CD4-positive, alpha-beta T cell treated with Interleukin-1 beta for 1 hour (primary cell): ENCODE results near the gene SERPINI1.
"Not testable (repeated sequence)": the region's sequence is repeated elsewhere in the genome, so short reads cannot be mapped to it uniquely, and the experiment has no call there.

Experiments
- DNase-seq, 2 donors: peaks; one replicate each; pipeline ENCODE4 v3.0.0-alpha.2; 2020 to 2022

SERPINI1 gene

GRCh38 chr3:167810236-167810635, 74.7 kb downstream of the SERPINI1 start:
- no peak for DNase-seq

- DNase-seq = no peak
These were observed 75.5 kb downstream of the SERPINI1 start for GRCh38 chr3:167811031-167811430.

- no peak for DNase-seq
These were observed 77.9 kb downstream of the SERPINI1 start for GRCh38 chr3:167813169-167814123.

- no peak for DNase-seq
These were observed 79.0 kb downstream of the SERPINI1 start for GRCh38 chr3:167814441-167814951.

- no peak for DNase-seq
These were observed 81.4 kb downstream of the SERPINI1 start for GRCh38 chr3:167816953-167817352.

GRCh38 chr3:167820102-167820865, 84.8 kb downstream of the SERPINI1 start:
- DNase-seq = no peak

- no peak for DNase-seq
These were observed 85.8 kb downstream of the SERPINI1 start for GRCh38 chr3:167821248-167821805.

GRCh38 chr3:167823738-167824137, 88.2 kb downstream of the SERPINI1 start:
- no peak for DNase-seq

GRCh38 chr3:167827588-167827987, 92.1 kb downstream of the SERPINI1 start:
- not testable (repeated sequence) for DNase-seq

GRCh38 chr3:167829071-167829470, 93.5 kb downstream of the SERPINI1 start:
- DNase-seq = no peak

- peak in 1 of 2 donors; percentile 25 for DNase-seq
These were observed 94.5 kb downstream of the SERPINI1 start for GRCh38 chr3:167830007-167830406.

GRCh38 chr3:167835359-167835758, 99.8 kb downstream of the SERPINI1 start:
- no peak for DNase-seq

- DNase-seq = no peak
These were observed 100.4 kb downstream of the SERPINI1 start for GRCh38 chr3:167835953-167836352.

GRCh38 chr3:167837466-167837865, 101.9 kb downstream of the SERPINI1 start:
- no peak for DNase-seq

- DNase-seq = no peak
These were observed 104.1 kb downstream of the SERPINI1 start for GRCh38 chr3:167839460-167840134.

- DNase-seq = no peak
These were observed 104.7 kb downstream of the SERPINI1 start for GRCh38 chr3:167840247-167840646.

GRCh38 chr3:167843481-167843880, 108.0 kb downstream of the SERPINI1 start:
- no peak for DNase-seq

GRCh38 chr3:167843886-167844285, 108.4 kb downstream of the SERPINI1 start:
- no peak for DNase-seq

GRCh38 chr3:167844528-167844927, 109.0 kb downstream of the SERPINI1 start:
- DNase-seq = no peak

- DNase-seq = no peak
These were observed 115.7 kb downstream of the SERPINI1 start for GRCh38 chr3:167851171-167851570.

GRCh38 chr3:167851749-167852148, 116.2 kb downstream of the SERPINI1 start:
- DNase-seq = no peak

GRCh38 chr3:167852216-167852615, 116.7 kb downstream of the SERPINI1 start:
- no peak for DNase-seq

GRCh38 chr3:167854063-167854462, 118.5 kb downstream of the SERPINI1 start:
- no peak for DNase-seq
